ENCODE results near the gene UBN2. TPM values are rescaled to one million over a fixed set of nuclear protein-coding genes. Genes with fewer than 3 reads are reported as not detected.

The UBN2 gene
- total and polyA plus RNA-seq, 3 donors from 2014 or later = 36.6 to 49.4 (median 38.8) TPM

DNA sequence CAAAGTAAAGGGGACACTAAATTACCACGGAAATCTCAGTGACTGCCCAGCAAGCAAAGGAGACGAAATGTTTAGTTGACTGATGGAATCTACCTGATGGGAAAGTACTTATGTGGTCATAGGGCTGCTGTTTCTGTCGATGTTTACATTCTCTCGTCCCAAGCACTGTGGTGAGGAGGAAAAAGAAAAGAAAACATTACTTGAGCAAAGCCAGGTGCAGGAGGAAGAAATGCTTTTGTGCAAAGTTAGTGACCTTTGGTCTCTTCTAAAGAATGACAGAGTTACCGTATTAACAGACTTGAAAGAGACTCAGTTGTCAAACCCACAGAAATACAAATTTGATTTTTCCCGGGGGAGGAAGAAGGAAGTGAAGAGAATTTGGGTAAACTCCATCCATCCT, 66.8 kb downstream of the UBN2 start:
- WGBS, 2 donors = 78 to 81% methylated on average over 6 of the region's 6 CpGs
- intact Hi-C loops (cut with DNase I; ENCODE audit: low total_unique reads) = no loop called here

DNA sequence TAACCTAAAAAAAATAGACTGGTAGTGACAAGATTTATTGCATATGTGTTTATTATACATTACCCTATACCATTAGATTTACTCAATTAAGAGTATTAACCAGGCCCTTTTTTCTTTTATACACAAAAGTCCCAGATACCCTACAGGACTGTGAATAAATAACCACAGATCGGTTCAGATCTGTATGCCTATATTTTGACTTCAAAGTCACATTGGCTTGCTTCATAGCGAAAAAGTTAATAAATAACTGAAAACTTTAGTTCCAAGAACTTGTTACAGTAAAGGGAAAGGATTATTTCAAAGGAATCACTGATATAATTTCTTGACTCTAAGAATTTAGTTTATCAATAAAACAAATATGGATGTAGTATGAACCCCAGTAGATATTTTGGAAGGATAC, 68.3 kb downstream of the UBN2 start:
- no peaks in the 10 kb centered on the region for H3K36me3 ChIP-seq (ENCODE audit: low read depth, missing control alignments)
- H3K9me3 ChIP-seq = no peaks in the 10 kb centered on the region

More for the DNA sequence above, 66.8 kb downstream of the UBN2 start:
- no peak for DNase-seq
- TF ChIP-seq POLR2A (IDR thresholded peaks at IDR 0.05) = no peak
- TF ChIP-seq, protein P1, sequence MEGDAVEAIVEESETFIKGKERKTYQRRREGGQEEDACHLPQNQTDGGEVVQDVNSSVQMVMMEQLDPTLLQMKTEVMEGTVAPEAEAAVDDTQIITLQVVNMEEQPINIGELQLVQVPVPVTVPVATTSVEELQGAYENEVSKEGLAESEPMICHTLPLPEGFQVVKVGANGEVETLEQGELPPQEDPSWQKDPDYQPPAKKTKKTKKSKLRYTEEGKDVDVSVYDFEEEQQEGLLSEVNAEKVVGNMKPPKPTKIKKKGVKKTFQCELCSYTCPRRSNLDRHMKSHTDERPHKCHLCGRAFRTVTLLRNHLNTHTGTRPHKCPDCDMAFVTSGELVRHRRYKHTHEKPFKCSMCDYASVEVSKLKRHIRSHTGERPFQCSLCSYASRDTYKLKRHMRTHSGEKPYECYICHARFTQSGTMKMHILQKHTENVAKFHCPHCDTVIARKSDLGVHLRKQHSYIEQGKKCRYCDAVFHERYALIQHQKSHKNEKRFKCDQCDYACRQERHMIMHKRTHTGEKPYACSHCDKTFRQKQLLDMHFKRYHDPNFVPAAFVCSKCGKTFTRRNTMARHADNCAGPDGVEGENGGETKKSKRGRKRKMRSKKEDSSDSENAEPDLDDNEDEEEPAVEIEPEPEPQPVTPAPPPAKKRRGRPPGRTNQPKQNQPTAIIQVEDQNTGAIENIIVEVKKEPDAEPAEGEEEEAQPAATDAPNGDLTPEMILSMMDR (IDR thresholded peaks at IDR 0.05) = no peak
- Histone ChIP-seq H3K27ac (no peak overlapping the region), H3K9me3 (no peaks in the 10 kb centered on the region), H3K27me3 (no peaks in the 10 kb centered on the region), H3K4me3 (no peak overlapping the region), H3K36me3 (ENCODE audit: low read depth, missing control alignments) (no peaks in the 10 kb centered on the region), H3K4me1 (no peaks in the 10 kb centered on the region)

DNA sequence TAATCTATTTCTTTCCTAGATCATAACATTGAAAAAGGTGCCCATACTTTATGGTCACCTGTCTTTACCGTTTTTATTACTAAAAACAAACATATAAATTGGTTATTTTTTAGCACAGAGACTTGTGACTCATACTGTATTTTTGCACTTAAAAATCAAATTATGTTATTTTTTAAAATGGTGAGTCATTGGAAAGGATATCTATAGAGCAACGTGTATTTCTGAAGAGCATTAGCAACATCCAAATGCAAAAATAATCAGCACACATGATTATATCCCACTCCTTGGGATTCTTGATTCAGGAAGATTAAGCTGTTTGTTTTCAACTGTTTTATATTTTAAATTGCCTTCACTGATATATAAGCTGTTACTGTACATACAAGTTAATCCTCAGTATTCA, 69.4 kb downstream of the UBN2 start:
- Histone ChIP-seq H3K27me3 (no peaks in the 10 kb centered on the region), H3K4me3 (no peak overlapping the region), H3K4me1 (no peaks in the 10 kb centered on the region), H3K36me3 (ENCODE audit: low read depth, missing control alignments) (no peaks in the 10 kb centered on the region), H3K27ac (no peak overlapping the region), H3K9me3 (no peaks in the 10 kb centered on the region)
- no peak for DNase-seq
- intact Hi-C loops (cut with DNase I; ENCODE audit: low total_unique reads) = no loop called here
- WGBS, 2 donors = 83 to 84% methylated on average over 2 of the region's 2 CpGs
- TF ChIP-seq, protein P1 (IDR thresholded peaks at IDR 0.05) = no peak
- TF ChIP-seq POLR2A (IDR thresholded peaks at IDR 0.05) = no peak

More for the DNA sequence above, 68.3 kb downstream of the UBN2 start:
- H3K27ac ChIP-seq = no peak overlapping the region
- H3K4me3 ChIP-seq = no peak overlapping the region
- intact Hi-C loops (cut with DNase I; ENCODE audit: low total_unique reads) = no loop called here
- WGBS, 2 donors = 96 to 99% methylated on average over 2 of the region's 2 CpGs
- H3K4me1 ChIP-seq = no peaks in the 10 kb centered on the region
- TF ChIP-seq, protein P1 (IDR thresholded peaks at IDR 0.05) = no peak
- no peak for TF ChIP-seq POLR2A (IDR thresholded peaks at IDR 0.05)
- H3K27me3 ChIP-seq = no peaks in the 10 kb centered on the region
- DNase-seq = no peak

GRCh38 chr7:139304517-139304916, 73.5 kb downstream of the UBN2 start:
- intact Hi-C loops (cut with DNase I; ENCODE audit: low total_unique reads) = no loop called here
- Histone ChIP-seq H3K4me1 (peaks cover 8% of the 10 kb centered on the region), H3K4me3 (no peak overlapping the region), H3K9me3 (no peaks in the 10 kb centered on the region), H3K36me3 (ENCODE audit: low read depth, missing control alignments) (no peaks in the 10 kb centered on the region), H3K27ac (peak overlapping the region in 1 of 2 donors; percentile 8), H3K27me3 (no peaks in the 10 kb centered on the region)
- DNase-seq = no peak
- TF ChIP-seq, protein P1 (IDR thresholded peaks at IDR 0.05) = no peak
- no peak for TF ChIP-seq POLR2A (IDR thresholded peaks at IDR 0.05)
- WGBS, 2 donors = 35 to 40% methylated on average over 1 of the region's 1 CpG

GRCh38 chr7:139317939-139318505, 87.0 kb downstream of the UBN2 start:
- Histone ChIP-seq H3K9me3 (no peaks in the 10 kb centered on the region), H3K27me3 (no peaks in the 10 kb centered on the region), H3K4me3 (no peak overlapping the region), H3K4me1 (no peaks in the 10 kb centered on the region), H3K27ac (no peak overlapping the region), H3K36me3 (ENCODE audit: low read depth, missing control alignments) (no peaks in the 10 kb centered on the region)
- intact Hi-C loops (cut with DNase I; ENCODE audit: low total_unique reads) = no loop called here
- no peak for TF ChIP-seq POLR2A (IDR thresholded peaks at IDR 0.05)
- TF ChIP-seq, protein P1 (IDR thresholded peaks at IDR 0.05) = no peak
- DNase-seq = no peak
- WGBS, 2 donors = 86 to 89% methylated on average over 5 of the region's 5 CpGs
